HG03060 (cell line): ENCODE data around the gene SRCAP.

Experiments used
- ATAC-seq: cut with Tn5 transposase; IDR thresholded peaks from one replicate; pipeline ENCODE4 v1.9.1; 2021; ENCODE audit warnings: low read depth, moderate number of reproducible peaks; ENCODE audit not compliant: unreplicated experiment

Gene SRCAP

DNA sequence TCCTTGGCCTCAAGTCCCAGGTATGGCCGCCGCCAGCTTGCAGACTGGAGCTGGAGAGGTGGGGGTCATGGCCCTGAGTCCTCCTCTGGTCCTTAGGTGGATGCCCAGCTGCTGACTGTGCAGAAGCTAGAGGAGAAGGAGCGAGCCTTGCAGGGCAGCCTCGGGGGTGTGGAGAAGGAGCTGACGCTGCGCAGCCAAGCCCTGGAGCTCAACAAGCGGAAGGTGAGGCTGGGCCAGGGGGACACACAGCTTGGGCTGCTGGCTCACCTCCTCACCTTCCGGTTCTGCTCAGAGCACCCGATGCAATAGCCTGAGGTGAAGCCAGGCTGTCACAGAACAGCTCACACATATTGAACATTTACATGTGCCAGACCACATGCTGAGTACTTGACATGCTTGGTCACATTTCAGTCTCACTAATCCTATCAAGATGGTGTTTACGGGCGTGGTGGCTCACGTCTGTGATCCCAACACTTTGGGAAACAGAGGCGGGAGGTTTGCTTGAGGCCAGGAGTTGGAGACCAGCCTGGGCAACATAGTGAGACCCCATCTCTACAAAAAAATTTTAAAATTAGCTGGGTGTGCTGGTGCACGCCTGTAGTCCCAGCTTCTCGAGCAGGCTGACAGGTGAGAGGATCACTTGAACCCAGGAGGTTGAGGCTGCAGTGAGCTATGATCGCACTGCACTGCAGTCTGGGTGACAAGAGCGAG, 70.6 kb downstream of the SRCAP start:
- ATAC-seq: no peak

DNA sequence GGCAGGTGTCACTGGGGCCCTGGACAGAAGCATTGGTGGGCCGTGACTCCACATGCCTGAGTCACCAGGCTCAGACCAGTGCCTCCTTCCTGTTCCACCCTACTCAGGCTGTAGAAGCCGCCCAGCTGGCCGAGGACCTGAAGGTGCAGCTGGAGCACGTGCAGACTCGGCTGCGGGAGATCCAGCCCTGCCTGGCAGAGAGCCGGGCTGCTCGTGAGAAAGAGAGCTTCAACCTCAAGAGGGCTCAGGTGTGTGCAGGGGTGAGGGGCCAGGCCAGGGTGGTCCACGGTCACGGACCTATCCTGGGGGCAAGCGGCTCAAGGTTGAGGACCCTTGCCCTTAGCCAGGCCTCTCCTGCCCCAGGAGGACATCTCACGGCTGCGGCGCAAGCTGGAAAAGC, 72.8 kb downstream of the SRCAP start:
- no peak for ATAC-seq

DNA sequence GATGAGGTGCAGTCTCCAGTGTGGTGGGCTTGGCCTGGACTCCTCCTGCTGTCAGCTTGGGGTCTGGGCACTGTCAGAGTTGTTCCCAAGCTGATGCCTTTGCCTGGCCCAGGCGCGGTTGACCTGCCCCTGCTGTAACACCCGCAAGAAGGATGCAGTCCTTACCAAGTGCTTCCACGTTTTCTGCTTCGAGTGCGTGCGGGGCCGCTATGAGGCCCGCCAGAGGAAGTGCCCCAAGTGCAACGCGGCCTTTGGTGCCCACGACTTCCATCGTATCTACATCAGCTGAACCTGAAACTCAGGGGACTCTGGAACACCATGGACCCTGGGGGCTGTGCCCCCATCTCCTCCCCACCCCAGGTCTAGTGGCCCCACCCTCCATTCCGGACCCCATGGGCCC, 74.9 kb downstream of the SRCAP start:
- no peak for ATAC-seq

DNA sequence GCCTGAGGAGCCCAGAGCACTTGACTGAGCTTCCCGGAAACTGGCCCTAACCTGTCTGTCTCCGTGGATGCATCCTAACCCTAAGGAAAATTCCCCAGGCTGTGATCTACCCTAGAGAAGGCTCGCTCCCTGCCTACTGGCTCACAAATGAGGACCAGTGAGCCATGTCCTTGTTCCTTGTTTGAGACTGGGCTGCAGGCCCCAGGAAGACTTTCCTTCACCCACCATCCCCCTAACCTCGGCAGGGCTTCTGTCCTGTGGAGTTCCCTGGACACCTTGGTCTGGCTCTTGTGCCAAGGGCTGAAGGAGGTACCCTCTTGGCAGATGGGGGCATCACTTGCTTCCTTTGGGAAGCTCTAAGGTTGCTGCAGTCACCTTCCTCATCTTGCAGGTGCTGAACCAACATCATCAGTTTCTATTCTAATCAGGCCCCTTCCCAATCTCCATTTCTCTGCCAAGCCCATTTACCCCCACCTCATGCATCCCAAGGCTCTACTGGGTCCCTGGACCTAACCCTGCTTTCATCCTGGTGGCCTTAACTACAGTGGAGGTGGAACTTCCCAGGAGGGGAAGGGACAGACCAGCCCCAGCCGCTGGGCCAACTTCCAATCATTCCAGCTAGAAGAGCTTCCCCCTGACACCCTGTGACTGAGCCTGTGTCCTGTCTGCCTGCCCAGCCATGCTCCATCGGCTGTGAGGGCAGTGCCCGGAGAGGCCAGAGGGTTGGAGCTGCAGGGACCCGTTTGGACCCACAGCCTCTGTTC, 75.6 kb downstream of the SRCAP start:
- no peak for ATAC-seq

DNA sequence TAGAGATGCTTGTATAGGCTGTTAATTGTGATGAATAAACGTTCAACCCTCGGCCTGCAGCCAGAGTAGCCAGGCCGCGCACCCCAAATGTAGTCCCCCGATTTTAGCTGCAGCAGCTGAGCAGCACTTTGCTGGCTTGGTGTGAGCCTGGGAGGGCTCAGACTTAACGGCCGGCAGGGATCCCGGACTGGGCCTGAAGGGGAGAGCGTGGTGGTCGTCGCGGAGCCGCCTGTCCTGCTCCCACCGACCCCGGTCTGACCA, 76.1 kb downstream of the SRCAP start:
- no peak for ATAC-seq

DNA sequence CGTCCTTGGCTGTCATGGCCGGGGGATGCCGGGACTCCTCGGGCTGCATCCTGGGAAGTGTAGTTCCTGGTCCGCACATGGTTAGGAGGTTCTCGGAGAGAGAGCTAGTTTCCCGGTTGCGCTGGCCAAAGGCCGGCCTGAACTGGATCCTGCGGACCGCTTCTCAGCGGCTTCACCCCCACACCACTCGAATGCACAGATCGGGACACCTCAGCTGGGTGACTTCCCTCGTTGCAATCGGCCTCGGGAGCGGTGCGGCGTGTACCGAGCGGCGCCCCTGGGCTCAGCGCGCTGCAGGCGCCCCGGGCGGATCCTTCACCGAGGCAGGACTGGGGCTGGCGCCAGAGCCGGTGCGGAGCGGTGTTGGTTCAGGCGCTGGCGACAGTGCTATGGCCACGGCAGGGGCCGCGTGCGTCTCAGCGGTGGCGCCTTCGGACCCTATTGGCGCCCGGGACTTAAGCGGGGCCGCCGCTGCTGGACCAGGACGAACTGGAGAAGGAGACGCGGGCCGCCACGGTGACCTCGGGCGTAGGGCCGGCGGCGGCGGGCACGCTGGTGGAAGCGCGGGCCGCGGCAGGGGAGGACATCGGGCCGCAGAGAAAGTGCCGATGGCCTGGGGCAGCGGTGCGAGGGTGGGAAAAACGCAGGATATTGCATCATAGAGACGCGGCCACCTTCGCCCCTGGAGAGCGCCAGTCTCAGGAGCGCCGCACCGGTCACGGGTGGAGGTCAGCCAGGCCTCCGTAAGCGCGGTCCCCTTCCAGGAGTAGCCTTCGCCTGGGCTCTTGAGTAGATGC, 76.6 kb downstream of the SRCAP start:
- no peak for ATAC-seq

DNA sequence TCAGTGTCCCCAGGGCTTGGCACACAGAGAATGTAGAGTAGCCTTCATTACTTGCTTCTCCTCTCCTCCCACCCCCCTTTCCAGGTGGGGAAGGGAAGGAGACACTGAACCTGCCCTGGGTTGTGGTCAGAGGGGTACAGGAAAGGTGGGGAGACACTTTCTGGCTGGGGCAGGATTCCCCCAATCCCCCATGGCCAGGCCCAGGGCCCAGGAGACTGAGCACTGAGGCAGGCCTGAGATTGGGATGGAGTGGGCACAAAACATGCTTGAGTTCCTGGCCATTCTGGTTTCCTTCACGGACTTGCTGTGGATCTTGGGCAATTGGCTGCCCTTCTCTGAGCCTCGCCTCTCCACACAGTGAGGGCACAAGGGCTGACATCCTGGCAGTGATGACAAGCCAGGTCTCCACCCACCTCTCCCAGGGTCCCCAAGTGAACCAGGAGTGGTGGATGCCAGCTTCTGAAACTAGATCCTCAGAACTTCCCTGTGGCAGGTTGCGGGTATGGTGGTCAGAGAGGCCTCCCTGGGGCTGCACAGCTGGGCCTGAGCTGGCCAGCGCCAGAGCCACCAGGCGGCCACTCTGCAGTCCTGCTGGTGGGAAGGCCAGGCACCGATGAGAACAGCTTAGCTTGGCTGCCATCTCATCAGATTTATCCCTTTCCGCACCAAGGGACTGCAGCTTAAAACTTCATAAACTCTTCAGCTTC, 78.8 kb downstream of the SRCAP start:
- no peak for ATAC-seq

DNA sequence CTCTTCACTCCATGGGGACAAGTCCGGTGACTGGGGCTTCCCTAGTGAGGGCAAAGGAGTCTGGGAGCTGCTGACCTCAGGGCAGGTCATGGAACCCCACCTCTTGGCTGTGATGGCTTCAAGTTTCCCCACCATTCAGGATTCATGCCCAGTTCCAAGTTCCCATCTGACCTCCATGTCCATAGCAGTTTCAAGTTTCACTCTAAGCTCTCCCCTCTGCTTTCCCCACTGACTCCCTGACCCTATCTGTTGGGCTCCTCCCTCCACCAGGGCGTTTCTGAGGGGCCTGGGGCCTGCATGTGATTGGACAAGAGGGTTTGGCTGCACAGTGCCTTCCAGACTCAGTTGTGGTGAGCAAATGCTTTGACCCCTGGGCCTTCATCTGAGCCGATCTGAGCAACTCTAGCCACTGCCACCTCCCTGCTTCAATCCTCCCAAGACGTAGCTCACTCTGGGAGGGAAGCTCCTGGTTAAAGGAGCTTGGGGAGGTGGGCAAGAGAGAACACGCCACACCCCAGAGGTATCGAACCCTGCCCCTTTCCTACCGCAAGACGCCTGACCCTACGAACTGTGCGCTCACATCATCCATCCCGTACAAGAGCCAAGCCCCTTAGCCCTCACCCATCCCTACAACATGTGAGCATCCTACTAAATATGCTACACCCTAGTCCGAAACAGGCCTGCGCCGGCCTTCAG, 79.7 kb downstream of the SRCAP start:
- ATAC-seq: no peak

DNA sequence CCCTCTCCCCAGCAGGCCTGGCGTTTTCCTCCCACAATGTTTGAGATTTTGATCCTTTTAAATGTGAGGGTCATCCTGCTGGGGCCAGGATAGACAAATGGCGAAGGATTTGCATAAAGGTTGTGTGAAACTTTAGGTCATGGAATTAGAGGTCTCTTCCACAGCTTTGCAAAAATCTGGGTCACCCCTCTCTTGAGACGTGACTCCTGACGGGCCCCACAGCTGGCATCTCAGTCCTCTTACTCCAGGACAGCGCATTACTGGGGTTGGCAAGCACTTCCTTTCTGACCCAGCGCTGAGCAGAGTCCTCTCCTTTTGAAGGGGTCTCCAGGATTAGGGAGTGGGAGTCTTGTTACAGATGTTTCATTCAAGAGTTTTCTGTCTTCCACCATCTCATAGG, 80.6 kb downstream of the SRCAP start:
- ATAC-seq: no peak

DNA sequence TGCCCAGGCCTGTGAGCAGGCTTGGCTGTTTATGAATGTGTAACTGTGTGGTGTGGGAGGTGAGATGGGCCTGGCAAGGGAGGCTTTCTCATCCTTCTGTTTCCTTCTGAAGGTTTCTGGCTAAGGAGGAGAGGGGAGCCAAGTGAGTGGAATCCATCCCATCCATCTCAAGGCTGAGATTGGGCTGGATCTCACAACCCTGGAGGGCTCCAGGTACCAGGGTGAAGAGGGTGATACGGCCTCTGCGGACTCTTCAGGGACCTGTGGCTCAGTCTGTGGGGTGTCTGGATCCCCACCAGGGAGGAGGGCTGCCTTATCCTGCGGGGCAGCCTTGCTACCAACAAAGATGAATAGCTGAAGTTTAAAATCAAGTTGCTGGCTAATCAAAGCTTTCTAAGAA, 81.0 kb downstream of the SRCAP start:
- no peak for ATAC-seq

DNA sequence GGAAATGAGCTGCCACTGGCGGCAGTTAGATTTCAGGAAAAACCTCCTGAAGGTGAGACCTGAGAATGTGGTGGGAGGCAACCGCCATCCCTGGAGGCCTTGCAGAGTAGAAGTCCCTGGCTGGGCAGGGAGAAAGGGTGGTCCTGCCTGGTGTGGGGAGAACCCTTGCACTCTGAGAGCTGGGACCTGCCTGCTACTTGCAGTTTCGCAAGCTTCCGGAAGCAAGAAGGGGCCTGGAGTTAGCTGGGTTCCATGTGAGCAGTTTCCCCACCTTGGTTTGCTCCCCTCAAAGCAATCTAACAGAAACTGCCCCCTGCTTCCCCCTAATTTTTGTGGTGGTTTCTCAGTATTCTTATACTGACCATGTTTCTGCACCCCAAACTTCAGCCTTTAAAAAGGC, 81.6 kb downstream of the SRCAP start:
- no peak for ATAC-seq

DNA sequence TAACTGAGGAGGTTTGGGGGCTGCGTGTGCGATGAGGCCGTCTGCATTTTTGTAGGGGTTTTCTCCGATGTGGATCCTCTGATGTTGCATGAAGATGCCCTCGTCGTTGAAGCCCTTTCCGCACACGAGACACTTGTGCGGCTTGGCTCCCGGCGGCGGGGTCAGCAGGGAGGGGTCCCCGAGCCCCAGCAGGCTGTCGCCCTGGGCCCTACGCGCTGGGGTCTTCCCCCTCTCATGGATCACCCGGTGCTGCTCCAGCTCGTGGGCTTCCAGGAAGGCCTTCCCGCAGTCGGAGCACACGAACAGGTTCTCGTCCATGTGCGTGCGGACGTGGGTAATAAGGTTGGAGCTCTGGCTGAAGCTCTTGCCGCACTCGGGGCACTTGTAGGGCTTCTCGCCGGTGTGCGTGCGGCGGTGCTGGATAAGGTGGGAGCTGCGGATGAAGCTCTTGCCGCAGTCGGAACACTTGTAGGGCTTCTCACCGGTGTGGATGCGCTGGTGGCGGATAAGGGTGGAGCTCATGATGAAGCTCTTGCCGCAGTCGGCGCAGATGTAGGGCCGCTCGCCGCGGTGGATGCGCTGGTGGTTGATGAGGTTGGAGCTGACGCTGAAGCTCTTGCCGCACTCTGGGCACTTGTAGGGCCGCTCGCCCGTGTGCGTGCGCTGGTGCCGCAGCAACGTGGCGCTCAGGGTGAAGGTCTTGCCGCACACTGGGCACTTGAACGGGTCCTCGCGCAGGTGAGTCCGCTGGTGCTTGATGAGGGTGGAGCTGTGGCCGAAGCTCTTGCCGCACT, 83.7 kb downstream of the SRCAP start:
- ATAC-seq: no peak

DNA sequence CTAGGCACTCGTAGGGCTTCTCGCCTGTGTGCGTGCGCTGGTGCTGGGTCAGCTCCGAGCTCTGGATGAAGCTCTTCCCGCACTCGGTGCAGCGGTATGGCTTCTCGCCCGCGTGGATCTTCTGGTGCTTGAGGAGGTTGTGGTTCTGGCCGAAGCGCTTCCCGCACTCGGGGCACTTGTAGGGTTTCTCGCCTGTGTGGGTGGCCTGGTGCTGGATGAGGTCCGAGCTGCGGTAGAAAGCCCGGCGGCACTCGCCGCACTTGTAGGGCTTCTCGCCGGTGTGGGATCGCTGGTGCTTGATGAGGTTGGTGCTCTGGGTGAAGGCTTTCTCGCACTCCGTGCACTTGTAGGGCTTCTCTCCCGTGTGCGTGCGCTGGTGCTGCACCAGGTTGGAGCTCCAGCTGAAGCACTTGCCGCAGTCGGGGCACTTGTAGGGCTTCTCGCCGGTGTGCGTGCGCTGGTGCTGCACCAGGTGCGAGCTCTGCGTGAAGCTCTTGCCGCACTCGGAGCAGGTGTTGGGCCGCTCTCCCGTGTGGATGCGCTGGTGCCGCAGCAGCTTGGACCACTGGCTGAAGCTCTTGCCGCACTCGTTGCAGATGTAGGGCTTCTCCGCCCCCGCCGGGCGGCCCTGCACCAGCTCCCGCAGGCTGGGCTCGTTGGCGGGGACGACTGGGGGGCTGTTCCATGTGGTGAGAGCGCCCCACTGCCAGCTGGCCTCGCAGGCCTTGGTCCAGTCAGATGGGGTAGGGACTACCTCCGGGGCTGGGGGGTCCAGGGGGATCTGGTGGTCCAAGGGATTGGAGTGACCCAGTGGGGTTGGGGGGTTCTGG, 84.5 kb downstream of the SRCAP start:
- no peak for ATAC-seq

DNA sequence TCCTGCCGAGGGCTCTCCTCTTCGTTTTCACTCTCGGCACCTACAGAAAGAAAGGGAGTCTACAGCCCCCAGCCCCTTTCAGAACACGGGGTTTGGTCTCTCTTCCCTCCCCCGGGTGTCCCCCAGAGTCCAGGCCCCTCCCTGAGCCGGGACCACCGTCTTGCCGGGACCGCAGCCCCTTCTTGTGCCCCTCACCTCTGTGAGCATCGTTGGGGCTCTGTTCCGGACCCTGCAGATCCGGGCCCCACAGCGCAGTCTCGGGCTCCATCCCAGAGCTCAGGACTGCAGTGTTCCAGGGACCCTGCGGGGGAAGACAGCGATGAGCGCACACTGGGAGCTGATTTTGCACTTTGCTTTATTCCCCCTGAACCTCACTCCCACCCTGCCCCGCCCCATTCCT, 85.2 kb downstream of the SRCAP start:
- no peak for ATAC-seq

DNA sequence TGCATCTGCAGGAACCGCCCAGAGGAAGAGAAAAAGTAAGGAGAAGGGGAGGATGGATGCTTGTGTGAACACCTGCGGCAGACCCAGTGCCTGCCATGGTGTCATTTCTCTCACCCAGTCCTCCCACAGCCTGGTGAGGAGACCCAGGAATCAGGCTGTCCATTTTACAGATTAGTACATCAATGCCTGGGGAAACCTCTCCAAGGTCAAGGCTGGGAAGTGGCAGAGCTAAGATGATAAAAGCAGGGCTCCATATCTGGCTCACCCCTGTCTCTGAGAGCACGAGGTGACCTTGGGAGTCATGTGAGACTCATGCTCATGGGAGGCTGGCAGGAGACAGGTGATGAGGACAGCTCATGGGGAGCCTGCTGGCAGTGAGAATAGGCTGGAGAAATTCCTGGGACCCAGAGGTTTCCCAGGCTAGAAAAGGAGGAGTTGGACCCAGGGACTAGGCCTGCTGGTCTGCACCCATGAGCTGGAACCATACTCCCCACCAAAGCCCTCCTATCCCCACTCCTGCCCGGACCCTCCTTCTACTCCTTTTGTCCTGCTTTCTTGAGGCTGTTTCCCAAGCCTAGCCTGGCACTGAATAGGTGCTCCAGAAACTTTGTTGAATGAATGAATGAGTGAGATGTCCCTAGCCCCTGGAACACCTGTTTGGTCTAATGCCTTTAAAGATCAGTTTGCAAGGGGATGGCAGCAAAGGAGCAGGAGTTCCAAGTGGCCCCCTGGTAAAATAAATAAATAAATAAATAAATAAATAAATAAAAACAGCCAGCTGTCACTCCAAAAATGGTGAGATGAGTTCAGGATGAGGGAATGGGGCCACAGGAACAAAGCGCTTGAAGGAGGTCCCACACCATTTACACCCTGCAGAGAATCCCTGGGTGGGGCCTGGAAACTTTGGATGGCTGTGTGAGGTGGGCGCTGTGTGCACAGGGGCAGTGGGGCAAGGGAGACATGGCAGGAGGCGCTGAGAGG, 86.4 kb downstream of the SRCAP start:
- ATAC-seq: no peak

DNA sequence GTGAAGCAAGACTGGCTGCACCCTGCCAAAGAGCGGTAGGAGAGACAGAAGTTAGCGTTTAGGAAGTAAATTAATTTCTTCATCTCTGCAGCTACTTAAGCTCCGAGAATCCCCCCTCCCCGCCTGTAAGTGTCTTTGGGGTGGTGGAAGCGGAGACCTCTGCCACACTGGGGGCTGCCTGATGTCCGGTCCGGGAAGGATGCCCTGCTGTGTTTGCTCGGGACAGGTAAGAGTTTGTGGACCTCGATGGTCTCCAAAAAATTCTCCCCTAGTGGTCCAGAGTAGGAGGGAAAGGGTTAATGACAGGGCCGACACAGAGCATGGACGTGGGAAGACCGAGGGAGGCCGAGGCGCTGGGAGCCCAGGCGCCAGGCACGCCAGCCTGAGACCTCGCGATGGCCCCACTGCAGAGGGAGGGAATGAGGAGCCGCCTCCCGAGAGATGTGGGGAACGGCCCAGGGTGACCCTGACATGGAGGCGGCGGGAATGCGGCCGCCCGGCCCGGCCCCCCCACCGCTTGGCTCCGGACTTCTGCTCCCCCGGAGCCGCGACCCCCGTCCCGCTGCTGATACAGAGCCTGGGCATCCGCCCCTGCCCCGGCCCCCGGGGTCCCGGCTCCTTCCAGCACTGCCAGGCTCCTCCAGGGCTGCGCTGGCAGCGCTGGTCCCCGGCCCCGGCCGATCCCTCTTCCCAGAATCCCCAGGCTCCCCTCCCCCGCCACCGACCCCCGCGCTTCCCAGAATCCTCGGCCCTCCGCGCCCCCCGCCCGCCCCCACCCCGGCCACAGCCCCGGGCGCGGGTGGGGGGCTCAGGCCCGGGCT, 87.4 kb downstream of the SRCAP start:
- ATAC-seq: no peak
